Fibroblast of lung (primary cell): Measurements from ENCODE around the gene OR5A1. TPM values are rescaled to one million over a fixed set of nuclear protein-coding genes. Genes with fewer than 3 reads are reported as not detected.

ENCODE experiments used
- DNase-seq, 2 donors: peaks; one replicate each; pipeline versions ENCODE4 v3.0.0 to v3.0.0-alpha.2; 2010; ENCODE audit warnings: low read depth in 2 of 2
- H2AFZ ChIP-seq: 2 replicates; pipeline ENCODE4 v1.5.1; 2012; ENCODE audit warnings: low read length, control low read depth, inconsistent platforms
- H3K27ac ChIP-seq: 2 replicates; pipeline ENCODE4 v1.5.1; 2011; ENCODE audit warnings: low read length, control low read depth; ENCODE audit not compliant: insufficient read depth
- H3K27me3 ChIP-seq: 2 replicates; pipeline ENCODE4 v1.5.1; 2011; ENCODE audit warnings: mild to moderate bottlenecking, low read length; ENCODE audit not compliant: control insufficient read depth, insufficient read depth
- H3K36me3 ChIP-seq: 2 replicates; pipeline ENCODE4 v1.5.1; 2011; ENCODE audit warnings: low read length; ENCODE audit not compliant: control insufficient read depth, insufficient read depth
- H3K4me1 ChIP-seq: 2 replicates; pipeline ENCODE4 v1.5.1; 2011; ENCODE audit warnings: low read length; ENCODE audit not compliant: control insufficient read depth, insufficient read depth; ENCODE audit errors: extremely low read depth
- H3K4me2 ChIP-seq: 2 replicates; pipeline ENCODE4 v1.5.1; 2011; ENCODE audit warnings: low read length, control low read depth; ENCODE audit not compliant: insufficient read depth; ENCODE audit errors: extremely low read depth
- H3K4me3 ChIP-seq, 4 experiments: fragments of 200-600 bp in 1 of 4; sonication (generic) in 1 of 4; replicated peaks in 1 of 4; 2 replicates each; pipeline ENCODE4 v1.5.1; 2011 to 2016; ENCODE audit warnings: low read length in 4 of 4, low read depth in 3 of 4, mild to moderate bottlenecking in 3 of 4, control low read depth in 2 of 4, inconsistent platforms in 1 of 4, mixed read lengths in 1 of 4; ENCODE audit not compliant: insufficient read depth in 1 of 4; ENCODE audit errors: control extremely low read depth in 1 of 4
- H3K79me2 ChIP-seq: 2 replicates; pipeline ENCODE4 v1.5.1; 2012; ENCODE audit warnings: mild to moderate bottlenecking, low read length, inconsistent platforms; ENCODE audit not compliant: control insufficient read depth, insufficient read depth
- H3K9ac ChIP-seq: 2 replicates; pipeline ENCODE4 v1.5.1; 2011; ENCODE audit warnings: mild to moderate bottlenecking, low read length, control low read depth; ENCODE audit not compliant: insufficient read depth
- H3K9me3 ChIP-seq: 2 replicates; pipeline ENCODE4 v1.5.1; 2012; ENCODE audit warnings: low read depth, low read length; ENCODE audit not compliant: control insufficient read depth, insufficient read depth
- H4K20me1 ChIP-seq: 2 replicates; pipeline ENCODE4 v1.5.1; 2011; ENCODE audit warnings: low read length; ENCODE audit not compliant: control insufficient read depth, insufficient read depth; ENCODE audit errors: extremely low read depth
- CTCF ChIP-seq, 2 donors: IDR thresholded peaks in 1 of 2; conservative IDR thresholded peaks in 1 of 2; 1 replicate in 1 of 2; 2 replicates in 1 of 2; pipeline ENCODE4 v1.5.1; 2011 to 2012; ENCODE audit warnings: low read length in 2 of 2, control low read depth in 1 of 2, inconsistent platforms in 1 of 2, low read depth in 1 of 2, mild to moderate bottlenecking in 1 of 2
- EZH2 ChIP-seq: IDR thresholded peaks from 2 replicates; pipeline ENCODE4 v1.5.1; 2012; ENCODE audit warnings: low read length, control low read depth, mild to moderate bottlenecking; ENCODE audit errors: missing control alignments
- polyA plus RNA-seq, 2 donors: library from polyadenylated mRNA; depleted of rRNA in 1 of 2; stranded (reverse) in 1 of 2; unstranded in 1 of 2; fragments of >200 nt; gene quantifications; 2 replicates each; pipeline ENCODE4 v1.2.1, GENCODE V29; 2011 to 2012; ENCODE audit warnings: missing spikeins in 1 of 2
- total RNA-seq: library from RNA; depleted of rRNA; stranded (reverse); fragments of >200 nt; gene quantifications from 2 replicates; pipeline ENCODE4 v1.2.1, GENCODE V29; 2014

Gene OR5A1
- total and polyA plus RNA-seq, 2 donors (not counting 1 experiment from before 2014, with no cell fraction given), result not detected

- Histone ChIP-seq H3K9ac (no peak overlapping the region), H3K4me3 (no peak overlapping the region), H3K27me3 (no peaks in the 10 kb centered on the region), H3K36me3 (no peaks in the 10 kb centered on the region), H3K79me2 (no peaks in the 10 kb centered on the region), H2AFZ (no peak overlapping the region), H3K4me1 (no peaks in the 10 kb centered on the region), H3K4me2 (no peak overlapping the region), H3K27ac (no peak overlapping the region), H4K20me1 (no peaks in the 10 kb centered on the region), H3K9me3 (no peaks in the 10 kb centered on the region)
- no peak for DNase-seq
- TF ChIP-seq EZH2, result no peak
Observed at GRCh38 chr11:59415111-59415510, 21.2 kb upstream of the OR5A1 start.

GRCh38 chr11:59416613-59417012 lies 19.7 kb upstream of the OR5A1 start:
- H3K36me3 ChIP-seq, result no peaks in the 10 kb centered on the region

GRCh38 chr11:59417023-59417422 lies 19.2 kb upstream of the OR5A1 start:
- Histone ChIP-seq H3K4me3 (no peak overlapping the region), H3K27me3 (no peaks in the 10 kb centered on the region), H3K27ac (no peak overlapping the region), H3K9me3 (no peaks in the 10 kb centered on the region), H4K20me1 (no peaks in the 10 kb centered on the region), H2AFZ (no peak overlapping the region), H3K4me2 (no peak overlapping the region), H3K9ac (no peak overlapping the region), H3K79me2 (no peaks in the 10 kb centered on the region), H3K36me3 (no peaks in the 10 kb centered on the region), H3K4me1 (no peaks in the 10 kb centered on the region)
- no peak for DNase-seq
- TF ChIP-seq CTCF (conservative IDR thresholded peaks at IDR 0.05 in 1 of 2, IDR thresholded peaks at IDR 0.05 in 1 of 2; ENCODE audit: low read depth in 1 of 2, low read length in 2 of 2) (no peak), EZH2 (no peak)

More at GRCh38 chr11:59416613-59417012, 19.7 kb upstream of the OR5A1 start:
- no peaks in the 10 kb centered on the region for H3K4me1 ChIP-seq
- TF ChIP-seq CTCF (conservative IDR thresholded peaks at IDR 0.05 in 1 of 2, IDR thresholded peaks at IDR 0.05 in 1 of 2; ENCODE audit: low read depth in 1 of 2, low read length in 2 of 2) (no peak), EZH2 (no peak)
- no peak overlapping the region for H3K4me3 ChIP-seq
- H3K4me2 ChIP-seq, result no peak overlapping the region
- no peaks in the 10 kb centered on the region for H3K79me2 ChIP-seq
- H3K27ac ChIP-seq, result no peak overlapping the region
- no peak overlapping the region for H2AFZ ChIP-seq
- no peaks in the 10 kb centered on the region for H3K9me3 ChIP-seq
- H3K9ac ChIP-seq, result no peak overlapping the region
- no peaks in the 10 kb centered on the region for H4K20me1 ChIP-seq
- H3K27me3 ChIP-seq, result no peaks in the 10 kb centered on the region
- DNase-seq, result no peak
